ENCODE results near the gene MAPK8IP1.

The MAPK8IP1 gene

DNA sequence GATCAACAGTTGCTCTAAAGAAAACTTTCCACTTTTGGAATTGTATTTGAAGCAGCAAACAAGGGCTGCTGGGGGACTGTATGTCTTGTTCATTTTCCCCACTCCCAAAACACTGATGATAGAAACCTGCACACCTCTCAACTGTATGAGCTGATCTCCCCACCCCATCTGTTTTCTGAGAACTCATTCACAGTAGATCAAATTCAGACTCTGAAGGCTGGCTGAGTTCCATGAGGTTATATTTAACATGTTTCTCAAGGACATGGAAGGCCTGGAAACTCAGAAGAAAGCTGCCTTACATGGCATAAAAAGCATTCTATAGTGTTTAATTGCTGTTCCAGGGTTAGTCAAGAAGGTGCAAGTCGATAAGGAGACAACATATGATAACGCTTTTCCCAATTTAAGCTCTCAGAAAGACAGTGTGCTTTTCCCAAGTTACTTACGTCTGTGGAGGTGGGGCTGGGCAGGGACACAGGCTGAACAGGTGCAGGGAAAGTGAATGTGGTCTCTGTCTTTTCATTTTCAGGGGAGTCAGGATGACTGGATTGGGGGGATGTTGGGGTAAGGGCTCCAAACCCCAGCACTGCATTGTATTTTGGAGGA is 60.0 kb downstream of the MAPK8IP1 start:
- no peak for DNase-seq (ENCODE audit: low read depth)

DNA sequence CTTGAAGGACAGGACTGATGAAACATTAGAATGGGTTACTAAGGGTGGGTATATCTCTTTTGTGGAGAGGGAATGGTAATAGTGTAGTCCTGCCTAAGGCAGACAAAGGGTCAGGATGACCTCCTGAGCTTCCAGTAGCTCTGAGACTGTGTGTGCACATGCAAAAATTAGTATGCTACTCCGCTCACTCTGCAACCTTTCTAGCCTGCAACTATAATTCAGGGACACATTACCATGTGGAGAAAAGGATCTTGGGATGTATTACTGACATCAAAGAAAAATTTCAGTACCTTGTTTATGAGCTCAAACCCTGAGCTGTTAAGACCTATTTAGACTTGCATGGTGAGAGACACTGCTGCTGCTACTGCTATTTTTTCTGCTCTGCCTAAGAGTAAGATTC is 62.4 kb downstream of the MAPK8IP1 start:
- no peak for DNase-seq (ENCODE audit: low read depth)

DNA sequence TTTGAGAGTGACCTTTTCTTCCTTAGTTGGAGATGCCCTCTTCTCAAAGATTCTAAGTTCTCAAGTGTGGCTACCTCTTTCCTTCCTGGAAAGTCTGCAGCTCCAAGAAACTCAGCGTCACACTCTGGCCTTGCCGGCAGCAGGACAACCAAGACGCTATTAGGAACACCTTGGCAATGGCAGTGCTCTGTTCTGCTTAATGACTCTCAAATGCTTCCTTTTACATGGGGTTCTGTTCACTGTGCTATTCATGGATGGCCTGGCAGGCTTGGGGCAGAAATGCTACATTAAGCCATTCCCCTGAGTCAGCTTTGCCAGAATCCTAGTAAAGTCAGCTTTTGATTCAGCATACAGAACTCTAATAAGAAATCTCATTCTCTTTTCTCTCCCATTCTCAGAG is 62.9 kb downstream of the MAPK8IP1 start:
- no peak for DNase-seq (ENCODE audit: low read depth)

DNA sequence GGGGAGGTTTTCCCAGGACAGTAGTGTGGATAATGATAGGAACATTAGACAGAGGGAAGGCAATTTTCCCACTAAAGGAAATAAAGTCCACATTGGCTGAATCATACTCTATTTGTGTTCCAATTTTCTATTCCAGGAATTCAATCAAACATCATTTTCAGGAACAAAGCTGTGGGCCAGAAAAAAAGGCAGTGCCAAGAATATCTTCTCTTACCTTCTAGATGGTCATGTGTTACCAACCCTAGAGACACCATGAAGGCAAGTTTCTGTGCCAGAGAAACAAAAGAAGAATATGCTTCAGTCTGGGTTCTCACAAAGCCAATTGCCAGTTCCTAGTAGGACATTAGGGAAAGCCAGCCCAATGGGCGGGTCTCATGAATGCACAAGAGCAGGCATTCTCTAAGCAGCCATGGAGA is 64.5 kb downstream of the MAPK8IP1 start:
- peak; percentile 15 for DNase-seq (ENCODE audit: low read depth)
